HEK293 (cell line): ENCODE data around the gene CAND2.

Experiments used
- CTCF ChIA-PET: fragments of 350-600 bp; formaldehyde crosslinking; extraction: SDS; loops from one replicate; lab custom pipeline; 2021; ENCODE audit warnings: antibody characterized with exemption; lab: Yijun Ruan, JAX
- POLR2A ChIA-PET: fragments of 300-600 bp; formaldehyde crosslinking; extraction: SDS; loops from one replicate; lab custom pipeline; 2020; ENCODE audit warnings: antibody characterized with exemption, inconsistent platforms; lab: Yijun Ruan, JAX
- H3K27ac ChIP-seq: fragments of 200-500 bp; sonication (Bioruptor generic); 2 replicates; pipeline ENCODE4 v1.5.1; 2014; ENCODE audit warnings: low read depth, low read length, control low read depth, inconsistent platforms; ENCODE audit errors: extremely low read depth
- H3K36me3 ChIP-seq, 2 experiments: fragments of 200-500 bp in 1 of 2; sonication (Bioruptor generic) in 1 of 2; 1 replicate in 1 of 2; 2 replicates in 1 of 2; pipeline ENCODE4 v1.5.1; 2014 to 2017; ENCODE audit warnings: inconsistent platforms in 2 of 2, low read length in 2 of 2; ENCODE audit not compliant: control insufficient read depth in 2 of 2, insufficient read depth in 1 of 2
- H3K4me1 ChIP-seq: fragments of 200-500 bp; sonication (Bioruptor generic); 2 replicates; pipeline ENCODE4 v1.5.1; 2014; ENCODE audit warnings: mild to moderate bottlenecking, low read length, inconsistent platforms; ENCODE audit not compliant: control insufficient read depth, insufficient read depth
- H3K4me3 ChIP-seq: 2 replicates; pipeline ENCODE4 v1.5.1; 2011; ENCODE audit warnings: low read depth, mild to moderate bottlenecking, control low read depth, low read length, moderate library complexity
- H3K9me3 ChIP-seq: fragments of 200-500 bp; sonication (Bioruptor generic); 2 replicates; pipeline ENCODE4 v1.5.1; 2014; ENCODE audit warnings: low read depth, low read length, inconsistent platforms; ENCODE audit not compliant: control insufficient read depth, insufficient read depth
- BCL11A ChIP-seq: fragments of 450-650 bp; formaldehyde crosslinking; IDR thresholded peaks from 2 replicates; pipeline ENCODE4 v1.5.1; 2016; ENCODE audit warnings: low read depth, missing biosample characterization, missing genetic modification characterization
- GLIS1 ChIP-seq: fragments of 450-650 bp; formaldehyde crosslinking; IDR thresholded peaks from 2 replicates; pipeline ENCODE4 v1.5.1; 2016; ENCODE audit warnings: missing biosample characterization, missing genetic modification characterization
- KLF10 ChIP-seq: fragments of 450-650 bp; IDR thresholded peaks from 2 replicates; pipeline ENCODE4 v1.5.1; 2018; ENCODE audit warnings: missing biosample characterization, mild to moderate bottlenecking, missing genetic modification characterization
- KLF7 ChIP-seq: fragments of 450-650 bp; formaldehyde crosslinking; IDR thresholded peaks from 2 replicates; pipeline ENCODE4 v1.5.1; 2016; ENCODE audit warnings: missing biosample characterization, missing genetic modification characterization, borderline replicate concordance
- KLF8 ChIP-seq: fragments of 450-650 bp; formaldehyde crosslinking; IDR thresholded peaks from 2 replicates; pipeline ENCODE4 v1.5.1; 2016; ENCODE audit warnings: missing biosample characterization, missing genetic modification characterization
- MEIS1 ChIP-seq: sonication (generic); formaldehyde crosslinking; IDR thresholded peaks from 2 replicates; pipeline ENCODE4 v1.8.1; 2022; ENCODE audit warnings: missing genetic modification reagents, mild to moderate bottlenecking, borderline replicate concordance
- OSR2 ChIP-seq: fragments of 450-650 bp; formaldehyde crosslinking; IDR thresholded peaks from 2 replicates; pipeline ENCODE4 v1.5.1; 2016; ENCODE audit warnings: missing biosample characterization, missing genetic modification characterization
- OVOL3 ChIP-seq: fragments of 450-650 bp; formaldehyde crosslinking; IDR thresholded peaks from 2 replicates; pipeline ENCODE4 v1.5.1; 2016; ENCODE audit warnings: missing biosample characterization, missing genetic modification characterization
- PRDM1 ChIP-seq: fragments of 450-650 bp; formaldehyde crosslinking; IDR thresholded peaks from 2 replicates; pipeline ENCODE4; 2016; ENCODE audit warnings: missing biosample characterization, missing genetic modification characterization
- PRDM6 ChIP-seq: fragments of 450-650 bp; formaldehyde crosslinking; IDR thresholded peaks from 2 replicates; pipeline ENCODE4 v1.5.1; 2017; ENCODE audit warnings: missing biosample characterization, missing genetic modification characterization
- ZBTB20 ChIP-seq: fragments of 450-650 bp; formaldehyde crosslinking; IDR thresholded peaks from 2 replicates; pipeline ENCODE4 v1.5.1; 2016; ENCODE audit warnings: missing biosample characterization, missing genetic modification characterization
- ZBTB49 ChIP-seq: fragments of 450-650 bp; formaldehyde crosslinking; IDR thresholded peaks from 2 replicates; pipeline ENCODE4 v1.5.1; 2016; ENCODE audit warnings: missing biosample characterization, missing genetic modification characterization, low read depth
- ZEB2 ChIP-seq: fragments of 450-650 bp; formaldehyde crosslinking; IDR thresholded peaks from 2 replicates; pipeline ENCODE4 v1.5.1; 2016; ENCODE audit warnings: missing biosample characterization, missing genetic modification characterization
- ZNF112 ChIP-seq: fragments of 450-650 bp; formaldehyde crosslinking; IDR thresholded peaks from 2 replicates; pipeline ENCODE4 v1.5.0; 2017; ENCODE audit warnings: missing biosample characterization, missing genetic modification characterization
- ZNF146 ChIP-seq: fragments of 450-650 bp; formaldehyde crosslinking; IDR thresholded peaks from 2 replicates; pipeline ENCODE4 v1.5.1; 2016; ENCODE audit warnings: missing biosample characterization, missing genetic modification characterization
- ZNF157 ChIP-seq: fragments of 450-650 bp; formaldehyde crosslinking; IDR thresholded peaks from 2 replicates; pipeline ENCODE4 v1.5.1; 2016; ENCODE audit warnings: missing biosample characterization, missing genetic modification characterization
- ZNF16 ChIP-seq: fragments of 450-650 bp; formaldehyde crosslinking; IDR thresholded peaks from 2 replicates; pipeline ENCODE4 v1.5.1; 2016; ENCODE audit warnings: low read depth, missing biosample characterization, missing genetic modification characterization
- ZNF175 ChIP-seq: fragments of 450-650 bp; formaldehyde crosslinking; IDR thresholded peaks from 2 replicates; pipeline ENCODE4 v1.5.1; 2016; ENCODE audit warnings: missing biosample characterization, missing genetic modification characterization
- ZNF184 ChIP-seq: fragments of 450-650 bp; IDR thresholded peaks from 2 replicates; pipeline ENCODE4 v1.5.1; 2018; ENCODE audit warnings: missing biosample characterization, mild to moderate bottlenecking, missing genetic modification characterization
- ZNF211 ChIP-seq: fragments of 450-650 bp; formaldehyde crosslinking; IDR thresholded peaks from 2 replicates; pipeline ENCODE4 v1.5.1; 2016; ENCODE audit warnings: low read depth, missing biosample characterization, missing genetic modification characterization
- ZNF324 ChIP-seq: fragments of 450-650 bp; formaldehyde crosslinking; IDR thresholded peaks from 2 replicates; pipeline ENCODE4 v1.5.1; 2016; ENCODE audit warnings: missing biosample characterization, missing genetic modification characterization
- ZNF416 ChIP-seq: fragments of 450-650 bp; formaldehyde crosslinking; IDR thresholded peaks from 2 replicates; pipeline ENCODE4 v1.5.1; 2016; ENCODE audit warnings: missing biosample characterization, missing genetic modification characterization
- ZNF423 ChIP-seq: fragments of 450-650 bp; formaldehyde crosslinking; IDR thresholded peaks from 2 replicates; pipeline ENCODE4 v1.5.1; 2016; ENCODE audit warnings: missing biosample characterization, missing genetic modification characterization
- ZNF548 ChIP-seq: fragments of 450-650 bp; formaldehyde crosslinking; IDR thresholded peaks from 2 replicates; pipeline ENCODE4 v1.5.1; 2016; ENCODE audit warnings: missing biosample characterization, missing genetic modification characterization
- ZNF600 ChIP-seq: fragments of 450-650 bp; formaldehyde crosslinking; IDR thresholded peaks from 2 replicates; pipeline ENCODE4 v1.5.1; 2016; ENCODE audit warnings: missing biosample characterization, missing genetic modification characterization
- ZNF623 ChIP-seq: fragments of 450-650 bp; formaldehyde crosslinking; IDR thresholded peaks from 2 replicates; pipeline ENCODE4 v1.5.1; 2016; ENCODE audit warnings: missing biosample characterization, missing genetic modification characterization
- ZNF660 ChIP-seq: fragments of 450-650 bp; IDR thresholded peaks from 2 replicates; pipeline ENCODE4 v1.5.1; 2018; ENCODE audit warnings: missing biosample characterization, mild to moderate bottlenecking, missing genetic modification characterization
- ZNF747 ChIP-seq: fragments of 450-650 bp; formaldehyde crosslinking; IDR thresholded peaks from 2 replicates; pipeline ENCODE4 v1.5.1; 2016; ENCODE audit warnings: missing biosample characterization, missing genetic modification characterization
- ZNF76 ChIP-seq: fragments of 450-650 bp; formaldehyde crosslinking; IDR thresholded peaks from 2 replicates; pipeline ENCODE4; 2016; ENCODE audit warnings: low read depth, missing biosample characterization, missing genetic modification characterization, borderline replicate concordance
- ZNF777 ChIP-seq: fragments of 450-650 bp; formaldehyde crosslinking; IDR thresholded peaks from 2 replicates; pipeline ENCODE4 v1.5.1; 2017; ENCODE audit warnings: missing biosample characterization, missing genetic modification characterization, borderline replicate concordance
- ZNF791 ChIP-seq: fragments of 450-650 bp; formaldehyde crosslinking; IDR thresholded peaks from 2 replicates; pipeline ENCODE4 v1.5.1; 2016; ENCODE audit warnings: missing biosample characterization, missing genetic modification characterization
- ZNF830 ChIP-seq: fragments of 450-650 bp; IDR thresholded peaks from 2 replicates; pipeline ENCODE4 v1.5.0; 2018; ENCODE audit warnings: missing biosample characterization, missing genetic modification characterization, low read depth, mild to moderate bottlenecking, moderate library complexity
- ZNF837 ChIP-seq: fragments of 450-650 bp; formaldehyde crosslinking; IDR thresholded peaks from 2 replicates; pipeline ENCODE4 v1.5.1; 2016; ENCODE audit warnings: missing biosample characterization, missing genetic modification characterization
- ZNF843 ChIP-seq: fragments of 450-650 bp; formaldehyde crosslinking; IDR thresholded peaks from 2 replicates; pipeline ENCODE4 v1.5.1; 2016; ENCODE audit warnings: missing biosample characterization, missing genetic modification characterization
- TF ChIP-seq, protein P1 (sequence below): fragments of 450-650 bp; formaldehyde crosslinking; IDR thresholded peaks from 2 replicates; pipeline ENCODE4 v1.5.1; 2016; ENCODE audit warnings: missing biosample characterization, missing genetic modification characterization

CAND2 gene

GRCh38 chr3:12833222-12834161 lies 37.0 kb downstream of the CAND2 start:
- ChIA-PET CTCF (interaction anchor here (0.6 to 1.5 kb wide), 4 partner anchors 8 to 129 kb away, joined by 3 to 10 read pairs (median 4); partner anchors contain the start of gene RPL32), POLR2A (interaction anchor here (0.7 to 2.0 kb wide), 6 partner anchors 8 to 126 kb away, joined by 3 to 22 read pairs (median 3); partner anchors contain the start of genes CAND2 and RPL32)
- Histone ChIP-seq H3K9me3 (no peaks in the 10 kb centered on the region), H3K4me3 (no peak overlapping the region), H3K4me1 (no peaks in the 10 kb centered on the region), H3K36me3 (peaks cover 38 to 96% of the 10 kb centered on the region in 2 experiments), H3K27ac (no peak overlapping the region)
- TF ChIP-seq ZEB2 (tag by site-specific recombination) (no peak), ZNF623 (tag by site-specific recombination) (peak; percentile 25; the same call in 1 of the 2 replicates), ZNF112 (tag by site-specific recombination) (no peak), ZNF747 (tag by site-specific recombination) (no peak), OVOL3 (tag by site-specific recombination) (no peak), ZNF791 (tag by site-specific recombination) (no peak), ZNF548 (tag by site-specific recombination) (no peak), ZBTB20 (tag by site-specific recombination) (peak; percentile 43), ZNF146 (tag by site-specific recombination) (no peak), PRDM1 (tag by site-specific recombination) (no peak), MEIS1 (CRISPR knock-in tag) (no peak), ZNF600 (tag by site-specific recombination) (0 out of 2 replicates have a peak, but pooled peaks have one; percentile 15), ZNF76 (tag by site-specific recombination) (no peak), ZNF416 (tag by site-specific recombination) (no peak), ZNF423 (tag by site-specific recombination) (no peak), ZNF175 (tag by site-specific recombination) (no peak), ZBTB49 (tag by site-specific recombination) (no peak), ZNF837 (no peak), ZNF157 (no peak), ZNF843 (tag by site-specific recombination) (no peak), BCL11A (tag by site-specific recombination) (no peak), ZNF830 (tag by site-specific recombination) (no peak), ZNF660 (tag by site-specific recombination) (no peak), ZNF184 (tag by site-specific recombination) (no peak), KLF10 (tag by site-specific recombination) (no peak), ZNF16 (tag by site-specific recombination) (no peak), KLF8 (no peak), PRDM6 (no peak), ZNF211 (no peak), GLIS1 (peak; percentile 7; the same call in 1 of the 2 replicates), ZNF324 (tag by site-specific recombination) (no peak), ZNF777 (tag by site-specific recombination) (no peak), OSR2 (tag by site-specific recombination) (no peak), KLF7 (tag by site-specific recombination) (no peak)
- TF ChIP-seq, protein P1, sequence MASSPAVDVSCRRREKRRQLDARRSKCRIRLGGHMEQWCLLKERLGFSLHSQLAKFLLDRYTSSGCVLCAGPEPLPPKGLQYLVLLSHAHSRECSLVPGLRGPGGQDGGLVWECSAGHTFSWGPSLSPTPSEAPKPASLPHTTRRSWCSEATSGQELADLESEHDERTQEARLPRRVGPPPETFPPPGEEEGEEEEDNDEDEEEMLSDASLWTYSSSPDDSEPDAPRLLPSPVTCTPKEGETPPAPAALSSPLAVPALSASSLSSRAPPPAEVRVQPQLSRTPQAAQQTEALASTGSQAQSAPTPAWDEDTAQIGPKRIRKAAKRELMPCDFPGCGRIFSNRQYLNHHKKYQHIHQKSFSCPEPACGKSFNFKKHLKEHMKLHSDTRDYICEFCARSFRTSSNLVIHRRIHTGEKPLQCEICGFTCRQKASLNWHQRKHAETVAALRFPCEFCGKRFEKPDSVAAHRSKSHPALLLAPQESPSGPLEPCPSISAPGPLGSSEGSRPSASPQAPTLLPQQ (tag by site-specific recombination): no peak
